Right atrium auricular region (tissue), 2 donors: ENCODE data around the gene PRKCH. TPM values are rescaled to one million over a fixed set of nuclear protein-coding genes. Genes with fewer than 3 reads are reported as not detected.

Experiments
- DNase-seq: peaks from one replicate; pipeline ENCODE4 v3.0.0-alpha.2; 2019; ENCODE audit warnings: low spot score
- H3K27ac ChIP-seq, 2 donors: fragments of 200-600 bp; sonication (generic); 1 replicate in 1 of 2; 2 replicates in 1 of 2; pipeline ENCODE4 v1.5.1; 2016 to 2019
- H3K27me3 ChIP-seq, 2 donors: fragments of 200-600 bp; sonication (generic); one replicate each; pipeline versions ENCODE4 v1.5.1 to v1.6.0; 2017 to 2019
- H3K36me3 ChIP-seq: fragments of 200-600 bp; sonication (generic); one replicate; pipeline ENCODE4 v1.5.1; 2016
- H3K4me1 ChIP-seq, 2 donors: fragments of 200-600 bp; sonication (generic); one replicate each; pipeline versions ENCODE4 v1.5.1 to v1.6.0; 2017 to 2019
- H3K4me3 ChIP-seq, 2 donors: fragments of 200-600 bp; sonication (generic); 1 replicate in 1 of 2; 2 replicates in 1 of 2; pipeline ENCODE4 v1.5.1; 2017 to 2019; ENCODE audit warnings: mild to moderate bottlenecking in 1 of 2, moderate library complexity in 1 of 2
- H3K9me3 ChIP-seq, 2 donors: fragments of 200-600 bp; sonication (generic); one replicate each; pipeline ENCODE4 v1.5.1; 2019
- total RNA-seq, 2 donors: library from RNA; depleted of rRNA; stranded (reverse); fragments of >200 nt; gene quantifications; one replicate each; pipeline ENCODE4 v1.1.0, GENCODE V29; 2016
- TF ChIP-seq, protein P1 (sequence below), 2 donors: fragments of 200-600 bp; sonication (generic); IDR thresholded peaks; one replicate each; pipeline ENCODE4 v1.5.1; 2019; ENCODE audit warnings: antibody characterized with exemption in 2 of 2

The PRKCH gene
- total RNA-seq, 2 donors from 2014 or later = 24.9 to 40.3 TPM

DNA sequence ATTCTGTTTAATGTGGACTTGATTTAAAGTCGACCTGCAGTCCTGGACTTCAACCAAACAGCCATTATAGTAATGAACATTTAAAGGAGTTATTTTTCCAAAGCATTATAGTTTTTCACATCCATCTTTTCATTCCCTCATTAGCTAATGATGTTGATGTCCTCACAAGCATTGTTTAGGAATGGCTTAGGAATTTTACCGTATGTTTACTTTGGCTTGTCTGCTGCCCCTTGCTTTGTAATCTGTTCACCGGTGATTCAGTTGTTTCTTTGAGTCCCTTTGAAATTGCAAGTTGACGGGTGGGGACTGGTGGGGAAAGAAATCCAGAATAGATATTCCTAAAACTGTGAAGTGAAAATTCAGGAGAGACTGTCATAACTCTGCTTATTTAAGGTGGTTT lies 25.4 kb downstream of the PRKCH start:
- no peak overlapping the region for H3K4me3 ChIP-seq
- H3K27ac ChIP-seq = peak overlapping the region; percentile 41 to 54
- no peaks in the 10 kb centered on the region for H3K36me3 ChIP-seq
- H3K9me3 ChIP-seq = no peaks in the 10 kb centered on the region
- H3K27me3 ChIP-seq = no peaks in the 10 kb centered on the region
- DNase-seq = no peak
- TF ChIP-seq, protein P1, sequence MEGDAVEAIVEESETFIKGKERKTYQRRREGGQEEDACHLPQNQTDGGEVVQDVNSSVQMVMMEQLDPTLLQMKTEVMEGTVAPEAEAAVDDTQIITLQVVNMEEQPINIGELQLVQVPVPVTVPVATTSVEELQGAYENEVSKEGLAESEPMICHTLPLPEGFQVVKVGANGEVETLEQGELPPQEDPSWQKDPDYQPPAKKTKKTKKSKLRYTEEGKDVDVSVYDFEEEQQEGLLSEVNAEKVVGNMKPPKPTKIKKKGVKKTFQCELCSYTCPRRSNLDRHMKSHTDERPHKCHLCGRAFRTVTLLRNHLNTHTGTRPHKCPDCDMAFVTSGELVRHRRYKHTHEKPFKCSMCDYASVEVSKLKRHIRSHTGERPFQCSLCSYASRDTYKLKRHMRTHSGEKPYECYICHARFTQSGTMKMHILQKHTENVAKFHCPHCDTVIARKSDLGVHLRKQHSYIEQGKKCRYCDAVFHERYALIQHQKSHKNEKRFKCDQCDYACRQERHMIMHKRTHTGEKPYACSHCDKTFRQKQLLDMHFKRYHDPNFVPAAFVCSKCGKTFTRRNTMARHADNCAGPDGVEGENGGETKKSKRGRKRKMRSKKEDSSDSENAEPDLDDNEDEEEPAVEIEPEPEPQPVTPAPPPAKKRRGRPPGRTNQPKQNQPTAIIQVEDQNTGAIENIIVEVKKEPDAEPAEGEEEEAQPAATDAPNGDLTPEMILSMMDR (IDR thresholded peaks at IDR 0.05) = no peak
- H3K4me1 ChIP-seq = peaks cover 0 to 29% of the 10 kb centered on the region in 2 donors

DNA sequence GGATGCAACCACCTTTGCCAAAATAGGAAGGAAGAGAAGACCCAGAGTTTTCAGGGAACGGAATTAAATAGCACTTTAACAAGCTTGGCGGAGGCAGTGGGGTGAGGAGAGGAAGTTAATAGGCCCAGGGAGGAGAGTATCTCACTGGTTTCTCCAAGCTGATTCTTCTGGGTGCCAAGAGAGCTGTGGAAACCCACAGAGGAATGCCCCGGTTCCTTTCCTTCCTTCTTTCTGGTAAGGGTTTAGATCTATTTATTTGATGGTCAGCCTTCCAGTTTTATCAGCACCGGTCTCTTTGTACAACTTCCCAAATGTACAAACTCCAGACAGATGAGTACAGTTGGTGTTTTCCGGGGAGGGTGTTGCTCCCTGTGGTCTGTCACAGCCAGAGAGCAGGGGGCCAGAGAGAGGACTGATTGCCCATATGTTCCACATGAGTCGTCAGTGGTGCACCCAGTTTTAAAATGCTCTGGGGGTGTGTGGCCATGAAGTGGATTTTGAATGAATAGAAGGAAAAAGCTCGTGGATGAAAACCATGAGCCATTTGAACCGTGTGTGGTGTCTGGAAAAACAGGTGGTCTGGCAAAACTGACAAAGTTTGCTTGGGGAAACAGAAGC lies 26.6 kb downstream of the PRKCH start:
- Histone ChIP-seq H3K27me3 (no peaks in the 10 kb centered on the region), H3K9me3 (no peaks in the 10 kb centered on the region), H3K36me3 (no peaks in the 10 kb centered on the region), H3K4me1 (peaks cover 0 to 29% of the 10 kb centered on the region in 2 donors), H3K4me3 (no peak overlapping the region), H3K27ac (peak overlapping the region; percentile 41 to 54)
- DNase-seq = no peak
- TF ChIP-seq, protein P1 (IDR thresholded peaks at IDR 0.05) = no peak

DNA sequence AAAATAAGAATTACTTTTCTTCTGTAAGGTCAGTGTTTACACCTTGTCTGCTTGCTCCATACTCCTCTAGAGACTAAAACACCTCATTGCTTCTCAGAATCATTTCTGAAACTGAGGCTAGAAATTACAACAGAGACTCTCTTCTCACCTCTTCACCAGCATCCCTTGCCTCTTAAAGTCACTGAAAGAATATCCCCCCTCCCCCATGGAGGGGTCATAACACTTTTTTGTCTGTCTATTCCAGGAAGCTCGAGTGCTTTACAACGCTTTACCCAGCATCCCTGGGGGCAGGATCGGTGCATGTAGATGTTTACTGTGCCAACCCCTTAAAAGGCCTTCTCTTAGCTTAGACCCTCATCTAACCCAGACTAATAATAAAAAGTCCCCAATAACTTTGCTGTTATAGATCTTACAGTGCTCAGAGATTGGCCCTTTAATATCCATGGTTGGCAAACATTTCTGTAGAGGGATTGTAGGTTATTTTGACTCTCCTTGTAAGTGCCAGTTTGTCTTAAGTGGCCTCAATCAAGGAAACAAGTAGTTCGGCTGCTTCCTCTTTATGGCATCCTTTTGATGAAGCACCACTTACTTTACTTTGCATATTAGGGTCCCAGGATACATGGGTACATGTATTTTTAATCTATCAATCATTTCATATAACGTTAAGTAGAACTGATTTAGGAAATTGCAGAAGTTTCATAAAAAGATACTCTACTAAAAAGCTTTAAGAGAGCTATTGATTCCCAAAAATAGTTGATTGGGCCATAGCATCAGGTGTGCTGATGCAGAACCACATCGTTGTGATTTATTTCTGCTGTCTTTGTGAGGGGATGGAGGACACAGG lies 29.3 kb downstream of the PRKCH start:
- peaks cover 0 to 9% of the 10 kb centered on the region in 2 donors for H3K4me1 ChIP-seq
- no peaks in the 10 kb centered on the region for H3K27me3 ChIP-seq
- no peak for DNase-seq
- H3K27ac ChIP-seq = no peak overlapping the region
- no peaks in the 10 kb centered on the region for H3K9me3 ChIP-seq
- no peaks in the 10 kb centered on the region for H3K36me3 ChIP-seq
- TF ChIP-seq, protein P1 (IDR thresholded peaks at IDR 0.05) = no peak
- H3K4me3 ChIP-seq = no peak overlapping the region

DNA sequence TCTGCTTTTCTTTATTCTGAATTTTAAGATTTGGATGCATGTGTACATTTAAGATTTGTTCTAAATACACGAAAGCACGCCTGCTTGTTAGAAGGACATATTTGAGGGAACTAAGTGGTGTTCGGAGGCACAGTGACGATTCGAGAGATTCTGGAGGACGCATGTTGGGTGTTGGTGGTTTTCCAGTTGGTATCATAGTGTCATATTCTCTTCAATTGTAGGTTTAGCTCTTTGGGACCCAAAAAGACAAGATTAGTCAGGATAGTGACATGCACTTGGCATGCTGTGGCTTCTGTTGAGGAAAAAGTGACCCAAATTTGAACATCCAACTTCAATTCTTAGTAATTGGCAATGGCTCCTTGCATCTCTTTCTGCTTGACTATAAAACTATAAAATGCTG lies 30.1 kb downstream of the PRKCH start:
- Histone ChIP-seq H3K9me3 (no peaks in the 10 kb centered on the region), H3K27me3 (no peaks in the 10 kb centered on the region), H3K27ac (no peak overlapping the region), H3K4me3 (no peak overlapping the region), H3K36me3 (no peaks in the 10 kb centered on the region), H3K4me1 (peaks cover 0 to 15% of the 10 kb centered on the region in 2 donors)
- TF ChIP-seq, protein P1 (IDR thresholded peaks at IDR 0.05) = no peak
- no peak for DNase-seq

DNA sequence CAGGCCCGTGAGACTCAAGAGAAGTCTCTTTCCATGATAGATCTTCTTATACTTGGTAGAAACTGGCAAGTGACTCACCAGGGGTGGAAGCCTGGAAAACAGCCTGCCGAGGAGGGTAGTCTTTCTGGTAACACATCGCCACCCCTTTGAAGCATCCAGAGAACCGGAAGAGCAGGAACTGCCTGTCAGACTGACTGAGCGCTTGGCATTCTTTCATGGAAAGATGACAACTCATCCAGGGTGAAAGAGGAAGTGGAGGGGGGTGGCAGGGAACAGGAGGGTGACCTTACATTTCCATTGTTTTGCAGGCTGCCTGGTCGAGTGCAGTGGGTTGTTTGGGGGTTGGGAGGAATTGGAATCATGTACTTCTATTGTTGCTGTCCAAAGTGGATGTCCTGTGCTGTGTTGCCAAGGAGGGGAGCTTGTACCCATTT lies 34.5 kb downstream of the PRKCH start:
- peak overlapping the region in 1 of 2 donors; percentile 62 for H3K27ac ChIP-seq
- no peaks in the 10 kb centered on the region for H3K36me3 ChIP-seq
- H3K4me3 ChIP-seq = no peak overlapping the region
- H3K27me3 ChIP-seq = no peaks in the 10 kb centered on the region
- no peaks in the 10 kb centered on the region for H3K9me3 ChIP-seq
- DNase-seq = peak; percentile 79
- peaks cover 0 to 13% of the 10 kb centered on the region in 2 donors for H3K4me1 ChIP-seq
- TF ChIP-seq, protein P1 (IDR thresholded peaks at IDR 0.05) = no peak
